ENCODE data around the gene ZNF771. TPM values are rescaled to one million over a fixed set of nuclear protein-coding genes. Genes with fewer than 3 reads are reported as not detected.
A peak's percentile ranks its signal among the peaks of the same experiment; 100 is the strongest.

ZNF771 gene
- total RNA-seq, 2 donors from 2014 or later: 3.5 to 6.5 TPM

- H3K9me3 ChIP-seq: no peaks in the 10 kb centered on the region
- no peak overlapping the region for H3K9ac ChIP-seq (ENCODE audit: low read depth in 2 of 2, low read length in 2 of 2)
- TF ChIP-seq CTCF (IDR thresholded peaks at IDR 0.05): no peak
- intact Hi-C loops (cut with DNase I): loop anchor here (10.0 kb wide), 1 partner anchor 184 kb away; no protein-coding TSS in a partner anchor
- no peak overlapping the region for H3K27ac ChIP-seq
- no peak overlapping the region for H3K4me3 ChIP-seq
- no peaks in the 10 kb centered on the region for H3K27me3 ChIP-seq
- DNase-seq: no peak
- H3K4me1 ChIP-seq: peaks cover 3% of the 10 kb centered on the region
- peaks cover 7% of the 10 kb centered on the region for H3K36me3 ChIP-seq
Measured at GRCh38 chr16:30421010-30421409, 13.6 kb downstream of the ZNF771 start.

- H3K9me3 ChIP-seq: no peaks in the 10 kb centered on the region
- H3K27ac ChIP-seq: no peak overlapping the region
- no peak for DNase-seq
- H3K9ac ChIP-seq (ENCODE audit: low read depth in 2 of 2, low read length in 2 of 2): no peak overlapping the region
- H3K4me1 ChIP-seq: peaks cover 3% of the 10 kb centered on the region
- intact Hi-C loops (cut with DNase I): loop anchor here (10.0 kb wide), 1 partner anchor 177 kb away; no protein-coding TSS in a partner anchor
- TF ChIP-seq CTCF (IDR thresholded peaks at IDR 0.05): no peak
- H3K4me3 ChIP-seq: no peak overlapping the region
- peaks cover 7% of the 10 kb centered on the region for H3K36me3 ChIP-seq
- no peaks in the 10 kb centered on the region for H3K27me3 ChIP-seq
Measured at GRCh38 chr16:30428055-30428454, 20.6 kb downstream of the ZNF771 start.

GRCh38 chr16:30429418-30429677, 21.9 kb downstream of the ZNF771 start:
- no peak for TF ChIP-seq CTCF (IDR thresholded peaks at IDR 0.05)
- intact Hi-C loops (cut with DNase I): loop anchor here (10.0 kb wide), 1 partner anchor 175 kb away; no protein-coding TSS in a partner anchor
- no peaks in the 10 kb centered on the region for H3K9me3 ChIP-seq
- H3K9ac ChIP-seq (ENCODE audit: low read depth in 2 of 2, low read length in 2 of 2): peak overlapping the region; percentile 91 to 92
- H3K27ac ChIP-seq: peak overlapping the region; percentile 77
- H3K36me3 ChIP-seq: peaks cover 1% of the 10 kb centered on the region
- no peak for DNase-seq
- no peaks in the 10 kb centered on the region for H3K27me3 ChIP-seq
- H3K4me3 ChIP-seq: peak overlapping the region; percentile 46
- H3K4me1 ChIP-seq: peaks cover 3% of the 10 kb centered on the region

- Histone ChIP-seq H3K4me1 (peaks cover 3% of the 10 kb centered on the region), H3K36me3 (no peaks in the 10 kb centered on the region), H3K27ac (peak within 1 kb of the TSS; percentile 77), H3K9me3 (no peaks in the 10 kb centered on the region), H3K27me3 (no peaks in the 10 kb centered on the region), H3K9ac (ENCODE audit: low read depth in 2 of 2, low read length in 2 of 2) (peak within 1 kb of the TSS; percentile 91 to 92), H3K4me3 (peak within 1 kb of the TSS; percentile 46)
- intact Hi-C loops (cut with DNase I): loop anchor here (10.0 kb wide), 2 partner anchors 175 to 195 kb away; no protein-coding TSS in a partner anchor
- TF ChIP-seq CTCF (IDR thresholded peaks at IDR 0.05): peak; percentile 82
- peak; percentile 97 for DNase-seq
Measured at GRCh38 chr16:30429678-30430427, 22.4 kb downstream of the ZNF771 start, which contains the start of gene DCTPP1. TSS of gene DCTPP1 (minus strand) at chr16:30430030. CDS start at chr16:30429980, 50 bp downstream.

- Histone ChIP-seq H3K4me1 (peaks cover 3% of the 10 kb centered on the region), H3K9me3 (no peaks in the 10 kb centered on the region), H3K9ac (ENCODE audit: low read depth in 2 of 2, low read length in 2 of 2) (peak overlapping the region; percentile 20 to 91), H3K36me3 (no peaks in the 10 kb centered on the region), H3K27me3 (no peaks in the 10 kb centered on the region), H3K4me3 (peak overlapping the region; percentile 46), H3K27ac (peak overlapping the region; percentile 77)
- intact Hi-C loops (cut with DNase I): loop anchor here (10.0 kb wide), 1 partner anchor 194 kb away; no protein-coding TSS in a partner anchor
- DNase-seq: no peak
- peak; percentile 13 for TF ChIP-seq CTCF (IDR thresholded peaks at IDR 0.05)
Measured at GRCh38 chr16:30430428-30430970, 23.1 kb downstream of the ZNF771 start.

All from colonic mucosa (tissue), 4 donors.